ENCODE results near the gene FBXO27.

FBXO27 gene

DNA sequence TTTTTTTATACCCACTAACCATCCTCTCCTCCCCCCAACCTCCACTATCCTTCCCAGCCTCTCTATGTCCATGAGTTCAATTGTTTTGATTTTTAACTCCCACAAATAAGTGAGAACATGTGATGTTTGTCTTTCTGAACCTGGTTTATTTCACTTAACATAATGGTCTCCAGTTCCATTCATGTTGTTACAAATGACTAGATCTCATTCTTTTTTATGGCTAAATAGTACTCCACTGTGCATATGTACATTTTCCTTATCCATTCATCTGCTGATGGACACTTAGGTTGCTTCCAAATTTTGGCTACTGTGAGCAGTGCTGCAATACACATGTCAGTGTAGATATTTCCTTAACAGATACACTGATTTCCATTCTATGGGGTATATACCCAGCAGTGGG lies 27.0 kb upstream of the FBXO27 start:
- H4K20me1 ChIP-seq (ENCODE audit: insufficient read depth, low read length): no peaks in the 10 kb centered on the region
- no peaks in the 10 kb centered on the region for H3K36me3 ChIP-seq (ENCODE audit: insufficient read depth, low read length)
- no peak for DNase-seq
- H3K27ac ChIP-seq (ENCODE audit: low read length): no peak overlapping the region
- H3K9me3 ChIP-seq (ENCODE audit: insufficient read depth, low read length, severe bottlenecking): no peaks in the 10 kb centered on the region
- no peaks in the 10 kb centered on the region for H3K4me1 ChIP-seq (ENCODE audit: insufficient read depth, low read length)
- H3K79me2 ChIP-seq (ENCODE audit: insufficient read depth, low read length): no peaks in the 10 kb centered on the region
- no peak overlapping the region for H2AFZ ChIP-seq (ENCODE audit: low read depth, low read length)
- H3K27me3 ChIP-seq (ENCODE audit: insufficient read depth, low read length, poor library complexity): no peaks in the 10 kb centered on the region
- H3K9ac ChIP-seq (ENCODE audit: low read depth, low read length): no peak overlapping the region
- TF ChIP-seq CTCF (IDR thresholded peaks at IDR 0.05; ENCODE audit: borderline replicate concordance, extremely low read depth, low read length, poor library complexity, severe bottlenecking) (no peak), EZH2 (IDR thresholded peaks at IDR 0.05; ENCODE audit: borderline replicate concordance, low read depth, low read length, severe bottlenecking) (no peak)
- H3K4me3 ChIP-seq (ENCODE audit: low read depth in 1 of 2, low read length in 2 of 2): no peak overlapping the region
- no peak overlapping the region for H3K4me2 ChIP-seq (ENCODE audit: insufficient read depth, low read length)
- no peak for ATAC-seq (ENCODE audit: insufficient read depth, low read depth)

DNA sequence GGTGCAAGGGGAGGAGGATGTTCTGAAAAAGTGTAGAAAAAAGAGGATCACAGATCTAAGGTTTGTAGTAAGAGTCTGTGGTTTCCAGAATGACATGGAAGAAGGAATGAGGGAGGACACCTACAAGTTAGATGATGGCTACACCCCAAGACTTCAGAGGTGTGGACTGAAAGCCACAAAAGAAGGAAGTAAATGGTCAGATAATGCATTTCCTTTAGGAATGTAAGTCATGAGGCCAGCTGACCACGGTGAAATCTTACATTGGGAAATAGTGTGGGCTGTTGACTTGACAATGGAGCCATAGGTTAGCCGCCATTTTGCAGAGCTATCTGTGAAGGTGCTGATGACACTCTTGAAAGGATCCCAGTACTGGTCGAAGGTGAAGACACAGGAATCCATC lies 25.3 kb upstream of the FBXO27 start:
- no peak overlapping the region for H2AFZ ChIP-seq (ENCODE audit: low read depth, low read length)
- no peak for DNase-seq
- no peak overlapping the region for H3K9ac ChIP-seq (ENCODE audit: low read depth, low read length)
- TF ChIP-seq CTCF (IDR thresholded peaks at IDR 0.05; ENCODE audit: borderline replicate concordance, extremely low read depth, low read length, poor library complexity, severe bottlenecking): no peak
- no peak for TF ChIP-seq EZH2 (IDR thresholded peaks at IDR 0.05; ENCODE audit: borderline replicate concordance, low read depth, low read length, severe bottlenecking)
- H4K20me1 ChIP-seq (ENCODE audit: insufficient read depth, low read length): no peaks in the 10 kb centered on the region
- H3K27me3 ChIP-seq (ENCODE audit: insufficient read depth, low read length, poor library complexity): no peaks in the 10 kb centered on the region
- H3K9me3 ChIP-seq (ENCODE audit: insufficient read depth, low read length, severe bottlenecking): no peaks in the 10 kb centered on the region
- no peaks in the 10 kb centered on the region for H3K79me2 ChIP-seq (ENCODE audit: insufficient read depth, low read length)
- no peak for ATAC-seq (ENCODE audit: insufficient read depth, low read depth)
- H3K4me1 ChIP-seq (ENCODE audit: insufficient read depth, low read length): no peaks in the 10 kb centered on the region
- no peak overlapping the region for H3K27ac ChIP-seq (ENCODE audit: low read length)
- H3K4me3 ChIP-seq (ENCODE audit: low read depth in 1 of 2, low read length in 2 of 2): no peak overlapping the region
- no peaks in the 10 kb centered on the region for H3K36me3 ChIP-seq (ENCODE audit: insufficient read depth, low read length)
- H3K4me2 ChIP-seq (ENCODE audit: insufficient read depth, low read length): no peak overlapping the region

- H3K27ac ChIP-seq (ENCODE audit: low read length): no peak overlapping the region
- TF ChIP-seq CTCF (IDR thresholded peaks at IDR 0.05; ENCODE audit: borderline replicate concordance, extremely low read depth, low read length, poor library complexity, severe bottlenecking) (no peak), EZH2 (IDR thresholded peaks at IDR 0.05; ENCODE audit: borderline replicate concordance, low read depth, low read length, severe bottlenecking) (no peak)
These were observed 21.7 kb upstream of the FBXO27 start for GRCh38 chr19:39054091-39054470.

More at GRCh38 chr19:39054091-39054470, 21.7 kb upstream of the FBXO27 start:
- Histone ChIP-seq H4K20me1 (ENCODE audit: insufficient read depth, low read length) (no peaks in the 10 kb centered on the region; the same call in 1 of the 2 replicates), H2AFZ (ENCODE audit: low read depth, low read length) (no peak overlapping the region), H3K9me3 (ENCODE audit: insufficient read depth, low read length, severe bottlenecking) (no peaks in the 10 kb centered on the region), H3K27me3 (ENCODE audit: insufficient read depth, low read length, poor library complexity) (no peaks in the 10 kb centered on the region), H3K9ac (ENCODE audit: low read depth, low read length) (no peak overlapping the region), H3K4me2 (ENCODE audit: insufficient read depth, low read length) (no peak overlapping the region), H3K79me2 (ENCODE audit: insufficient read depth, low read length) (no peaks in the 10 kb centered on the region), H3K4me1 (ENCODE audit: insufficient read depth, low read length) (no peaks in the 10 kb centered on the region), H3K36me3 (ENCODE audit: insufficient read depth, low read length) (no peaks in the 10 kb centered on the region), H3K4me3 (ENCODE audit: low read depth in 1 of 2, low read length in 2 of 2) (no peak overlapping the region)
- ATAC-seq (ENCODE audit: insufficient read depth, low read depth) (no peak), DNase-seq (no peak)
